Hepatocyte (in vitro differentiated cells): Measurements from ENCODE around the gene NINJ1. TPM values are rescaled to one million over a fixed set of nuclear protein-coding genes. Genes with fewer than 3 reads are reported as not detected.

ENCODE experiments used
- DNase-seq: peaks from one replicate; pipeline ENCODE4 v3.0.0-alpha.2; 2016; ENCODE audit warnings: low spot score
- H2AFZ ChIP-seq: fragments of 200-600 bp; sonication (generic); 2 replicates; pipeline ENCODE4 v1.6.0; 2016; ENCODE audit warnings: antibody characterized with exemption, mild to moderate bottlenecking
- H3K27ac ChIP-seq: fragments of 200-600 bp; sonication (generic); 2 replicates; pipeline ENCODE4 v1.5.1; 2016; ENCODE audit warnings: mild to moderate bottlenecking
- H3K27me3 ChIP-seq: fragments of 200-600 bp; sonication (generic); 2 replicates; pipeline ENCODE4 v1.6.1; 2016
- H3K36me3 ChIP-seq: fragments of 200-600 bp; sonication (generic); replicated peaks from 2 replicates; pipeline ENCODE4 v1.5.1; 2016; ENCODE audit warnings: low read depth; ENCODE audit not compliant: insufficient read depth
- H3K4me1 ChIP-seq: fragments of 200-600 bp; sonication (generic); 2 replicates; pipeline ENCODE4 v1.5.1; 2016; ENCODE audit warnings: mild to moderate bottlenecking, moderate library complexity; ENCODE audit not compliant: insufficient read depth
- H3K4me2 ChIP-seq: fragments of 200-600 bp; sonication (generic); 2 replicates; pipeline ENCODE4 v1.6.0; 2016
- H3K4me3 ChIP-seq: fragments of 200-600 bp; sonication (generic); 2 replicates; pipeline ENCODE4 v1.5.1; 2016; ENCODE audit warnings: mild to moderate bottlenecking
- H3K79me2 ChIP-seq: fragments of 200-600 bp; sonication (generic); 2 replicates; pipeline ENCODE4 v1.6.0; 2017; ENCODE audit warnings: mild to moderate bottlenecking
- H3K9me2 ChIP-seq: fragments of 200-600 bp; sonication (generic); replicated peaks from 2 replicates; pipeline ENCODE4 v1.6.0; 2017; ENCODE audit warnings: mild to moderate bottlenecking; ENCODE audit not compliant: insufficient read depth
- H3K9me3 ChIP-seq: fragments of 200-600 bp; sonication (generic); 2 replicates; pipeline ENCODE4 v1.5.1; 2016; ENCODE audit warnings: low read depth, mild to moderate bottlenecking
- H4K20me1 ChIP-seq: fragments of 200-600 bp; sonication (generic); 2 replicates; pipeline ENCODE4 v1.6.0; 2016; ENCODE audit warnings: mild to moderate bottlenecking; ENCODE audit not compliant: insufficient read depth, poor library complexity, severe bottlenecking
- CTCF ChIP-seq: fragments of 200-600 bp; sonication (generic); IDR thresholded peaks from 2 replicates; pipeline ENCODE4 v1.5.1; 2016; ENCODE audit warnings: antibody characterized with exemption, mild to moderate bottlenecking; ENCODE audit not compliant: poor library complexity
- EZH2 ChIP-seq: fragments of 200-600 bp; sonication (generic); IDR thresholded peaks from 2 replicates; pipeline ENCODE4 v1.6.1; 2016; ENCODE audit warnings: antibody characterized with exemption, mild to moderate bottlenecking, borderline replicate concordance
- EZH2phosphoT487 ChIP-seq: fragments of 200-600 bp; sonication (generic); IDR thresholded peaks from one replicate; pipeline ENCODE4 v1.6.1; 2018; ENCODE audit warnings: antibody characterized with exemption, mild to moderate bottlenecking, low read depth, moderate library complexity; ENCODE audit not compliant: unreplicated experiment, severe bottlenecking
- WGBS: methylation state at CpG from one replicate; pipeline ENCODE4 v1.1.6; 2016; ENCODE audit warnings: low lambda C conversion rate; ENCODE audit errors: missing lambda C conversion rate; 5-methylcytosine and 5-hydroxymethylcytosine counted together
- polyA plus RNA-seq: library from polyadenylated mRNA; unstranded; fragments of >200 nt; fragmentation: Nextera tagmentation; extraction: Ambion mirVana; gene quantifications from 2 replicates; pipeline ENCODE4 v1.2.1, GENCODE V29; 2016
- total RNA-seq: library from RNA; depleted of rRNA; stranded (reverse); fragments of >200 nt; gene quantifications from 2 replicates; pipeline ENCODE4 v1.2.3, GENCODE V29; 2014

NINJ1 gene
- total and polyA plus RNA-seq, 2 experiments from 2014 or later: 55.4 to 135 TPM

DNA sequence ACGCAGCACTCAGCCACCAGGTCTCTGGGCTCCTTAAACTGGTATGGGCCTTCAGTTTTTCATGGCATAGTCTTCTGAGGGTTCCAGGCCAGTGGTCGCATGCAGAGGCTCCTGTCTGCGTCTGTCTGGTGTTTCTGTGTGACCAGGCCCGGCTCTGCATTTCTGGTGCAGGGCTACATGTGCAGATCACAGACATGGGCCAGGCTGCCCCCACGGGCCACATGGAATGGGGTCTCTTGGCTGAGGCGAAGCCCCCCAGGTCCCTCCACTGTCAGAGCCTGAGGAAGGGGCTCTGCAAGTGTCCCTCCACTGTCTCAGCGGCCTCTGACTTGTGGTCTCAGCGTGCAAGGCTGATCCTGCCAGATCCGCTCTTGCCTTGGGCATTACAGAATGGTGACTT lies 53.6 kb downstream of the NINJ1 start:
- DNase-seq: no peak
- no peaks in the 10 kb centered on the region for H3K4me1 ChIP-seq
- no peaks in the 10 kb centered on the region for H3K9me2 ChIP-seq
- H4K20me1 ChIP-seq: no peaks in the 10 kb centered on the region
- TF ChIP-seq CTCF: no peak
- no peak for TF ChIP-seq EZH2
- TF ChIP-seq EZH2phosphoT487: no peak
- H3K27ac ChIP-seq: no peak overlapping the region
- H3K79me2 ChIP-seq: no peaks in the 10 kb centered on the region
- H3K27me3 ChIP-seq: no peaks in the 10 kb centered on the region
- no peaks in the 10 kb centered on the region for H3K36me3 ChIP-seq
- no peaks in the 10 kb centered on the region for H3K9me3 ChIP-seq
- no peak overlapping the region for H3K4me3 ChIP-seq
- no peak overlapping the region for H2AFZ ChIP-seq
- no peak overlapping the region for H3K4me2 ChIP-seq
- 98% methylated on average over 9 of the region's 9 CpGs for WGBS

GRCh38 chr9:93079371-93079770 lies 54.7 kb downstream of the NINJ1 start:
- H3K27me3 ChIP-seq: no peaks in the 10 kb centered on the region
- TF ChIP-seq CTCF (no peak), EZH2phosphoT487 (no peak), EZH2 (no peak)
- H3K79me2 ChIP-seq: no peaks in the 10 kb centered on the region
- no peak overlapping the region for H2AFZ ChIP-seq
- no peaks in the 10 kb centered on the region for H3K4me1 ChIP-seq
- no peaks in the 10 kb centered on the region for H3K36me3 ChIP-seq
- H3K4me2 ChIP-seq: no peak overlapping the region
- H3K27ac ChIP-seq: no peak overlapping the region
- DNase-seq: no peak
- H3K4me3 ChIP-seq: no peak overlapping the region
- 96% methylated on average over 13 of the region's 13 CpGs for WGBS
- H3K9me2 ChIP-seq: no peaks in the 10 kb centered on the region
- H4K20me1 ChIP-seq: no peaks in the 10 kb centered on the region
- no peaks in the 10 kb centered on the region for H3K9me3 ChIP-seq

- H3K27me3 ChIP-seq: no peaks in the 10 kb centered on the region
- no peaks in the 10 kb centered on the region for H3K36me3 ChIP-seq
- DNase-seq: no peak
- H3K9me2 ChIP-seq: no peaks in the 10 kb centered on the region
- 96% methylated on average over 16 of the region's 16 CpGs for WGBS
- H2AFZ ChIP-seq: no peak overlapping the region
- TF ChIP-seq EZH2: no peak
- TF ChIP-seq EZH2phosphoT487: no peak
- TF ChIP-seq CTCF: no peak
- H3K27ac ChIP-seq: no peak overlapping the region
- no peaks in the 10 kb centered on the region for H3K79me2 ChIP-seq
- no peak overlapping the region for H3K4me2 ChIP-seq
- no peaks in the 10 kb centered on the region for H4K20me1 ChIP-seq
- H3K4me3 ChIP-seq: no peak overlapping the region
- no peaks in the 10 kb centered on the region for H3K9me3 ChIP-seq
- H3K4me1 ChIP-seq: no peaks in the 10 kb centered on the region
Measured at GRCh38 chr9:93077811-93078210, 56.2 kb downstream of the NINJ1 start.

- H3K27ac ChIP-seq: no peak overlapping the region
- no peak for TF ChIP-seq EZH2
- no peak for TF ChIP-seq EZH2phosphoT487
- no peak for TF ChIP-seq CTCF
- no peaks in the 10 kb centered on the region for H3K4me1 ChIP-seq
- no peak overlapping the region for H3K4me3 ChIP-seq
- DNase-seq: no peak
- 100% methylated on average over 1 of the region's 1 CpG for WGBS
- no peaks in the 10 kb centered on the region for H3K9me3 ChIP-seq
- no peak overlapping the region for H3K4me2 ChIP-seq
- no peaks in the 10 kb centered on the region for H3K79me2 ChIP-seq
- H3K27me3 ChIP-seq: no peaks in the 10 kb centered on the region
- no peaks in the 10 kb centered on the region for H3K36me3 ChIP-seq
- H3K9me2 ChIP-seq: no peaks in the 10 kb centered on the region
- no peaks in the 10 kb centered on the region for H4K20me1 ChIP-seq
- H2AFZ ChIP-seq: no peak overlapping the region
Measured at GRCh38 chr9:93077367-93077766, 56.7 kb downstream of the NINJ1 start.
